ENCODE data around the gene ARID2. TPM values are rescaled to one million over a fixed set of nuclear protein-coding genes. Genes with fewer than 3 reads are reported as not detected.

The ARID2 gene
- total and polyA plus RNA-seq, 9 of the 15 experiments (the other 6 are each of a cell fraction or from before 2014, with no cell fraction given): 13.4 to 41.6 (median 29.4) TPM

- TF ChIP-seq CUX1 (CRISPR knock-in tag; IDR thresholded peaks at IDR 0.05): no peak
- TF ChIP-seq ZNF232 (CRISPR knock-in tag; IDR thresholded peaks at IDR 0.05): no peak
- no peak for TF ChIP-seq KAT8 (IDR thresholded peaks at IDR 0.05; ENCODE audit: low read depth)
- no peak for TF ChIP-seq ZFPM2 (CRISPR knock-in tag; IDR thresholded peaks at IDR 0.05)
- no peak for TF ChIP-seq THRB (CRISPR knock-in tag; conservative IDR thresholded peaks at IDR 0.05)
- TF ChIP-seq HNRNPL (IDR thresholded peaks at IDR 0.05; ENCODE audit: low read depth, low read length): no peak
- TF ChIP-seq RBM15 (IDR thresholded peaks at IDR 0.05; ENCODE audit: insufficient read depth, low read length): no peak
These were observed 158.0 kb downstream of the ARID2 start (continued) for GRCh38 chr12:45887544-45887943.
